ENCODE measurements around the gene CBLL2.

CBLL2 gene

GRCh38 chrX:22272613-22273012 is at the start of gene CBLL2:
TSS of gene CBLL2 (plus strand) at chrX:22272913. CDS start at chrX:22272992, 79 bp downstream.
- DNase-seq (ENCODE audit: insufficient read length, low spot score) = no peak
- TF ChIP-seq, protein P1, sequence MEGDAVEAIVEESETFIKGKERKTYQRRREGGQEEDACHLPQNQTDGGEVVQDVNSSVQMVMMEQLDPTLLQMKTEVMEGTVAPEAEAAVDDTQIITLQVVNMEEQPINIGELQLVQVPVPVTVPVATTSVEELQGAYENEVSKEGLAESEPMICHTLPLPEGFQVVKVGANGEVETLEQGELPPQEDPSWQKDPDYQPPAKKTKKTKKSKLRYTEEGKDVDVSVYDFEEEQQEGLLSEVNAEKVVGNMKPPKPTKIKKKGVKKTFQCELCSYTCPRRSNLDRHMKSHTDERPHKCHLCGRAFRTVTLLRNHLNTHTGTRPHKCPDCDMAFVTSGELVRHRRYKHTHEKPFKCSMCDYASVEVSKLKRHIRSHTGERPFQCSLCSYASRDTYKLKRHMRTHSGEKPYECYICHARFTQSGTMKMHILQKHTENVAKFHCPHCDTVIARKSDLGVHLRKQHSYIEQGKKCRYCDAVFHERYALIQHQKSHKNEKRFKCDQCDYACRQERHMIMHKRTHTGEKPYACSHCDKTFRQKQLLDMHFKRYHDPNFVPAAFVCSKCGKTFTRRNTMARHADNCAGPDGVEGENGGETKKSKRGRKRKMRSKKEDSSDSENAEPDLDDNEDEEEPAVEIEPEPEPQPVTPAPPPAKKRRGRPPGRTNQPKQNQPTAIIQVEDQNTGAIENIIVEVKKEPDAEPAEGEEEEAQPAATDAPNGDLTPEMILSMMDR (IDR thresholded peaks at IDR 0.05; ENCODE audit: insufficient read depth, missing control alignments) = no peak
- no peak for FAIRE-seq

DNA sequence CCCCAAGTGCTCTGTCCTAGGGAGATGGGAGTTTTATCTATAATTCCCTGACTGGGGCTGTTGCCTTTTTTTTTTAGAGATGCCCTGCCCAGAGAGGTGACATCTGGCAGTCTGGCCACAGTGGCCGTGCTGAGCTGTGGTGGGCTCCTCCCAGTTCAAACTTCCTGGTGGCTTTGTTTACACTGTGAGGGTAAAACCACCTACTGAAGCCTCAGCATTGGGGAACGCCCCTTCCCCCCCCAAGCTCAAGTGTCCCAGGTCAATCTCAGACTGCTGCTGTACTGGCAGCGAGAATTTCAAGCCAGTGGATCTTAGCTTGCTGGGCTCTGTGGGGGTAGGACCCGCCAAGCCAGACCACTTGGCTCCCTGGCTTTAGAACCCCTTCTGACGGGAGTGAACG is 38.3 kb upstream of the CBLL2 start:
- FAIRE-seq (no peak), DNase-seq (ENCODE audit: insufficient read length, low spot score) (no peak)
- TF ChIP-seq, protein P1 (IDR thresholded peaks at IDR 0.05; ENCODE audit: insufficient read depth, missing control alignments) = no peak

DNA sequence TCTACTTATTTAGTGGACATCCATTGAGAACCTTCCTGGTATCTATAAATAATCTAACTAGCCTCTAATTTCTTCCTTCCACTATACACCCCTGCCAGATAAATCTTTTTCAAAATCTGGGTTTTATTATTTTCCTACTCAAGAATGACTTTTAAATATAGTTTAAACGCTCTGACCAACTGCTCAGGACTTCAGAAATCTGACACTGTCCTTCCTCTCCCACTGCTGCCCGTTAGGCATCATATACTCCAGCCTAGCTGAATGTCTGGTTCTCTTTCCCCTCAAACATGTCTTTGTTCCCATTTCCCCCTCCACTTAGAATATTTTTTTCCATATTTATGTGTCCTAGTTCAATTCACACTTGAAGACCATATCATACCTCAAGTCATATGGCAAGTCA is 35.2 kb upstream of the CBLL2 start:
- no peak for DNase-seq (ENCODE audit: insufficient read length, low spot score)
- FAIRE-seq = no peak
- TF ChIP-seq, protein P1 (IDR thresholded peaks at IDR 0.05; ENCODE audit: insufficient read depth, missing control alignments) = no peak

DNA sequence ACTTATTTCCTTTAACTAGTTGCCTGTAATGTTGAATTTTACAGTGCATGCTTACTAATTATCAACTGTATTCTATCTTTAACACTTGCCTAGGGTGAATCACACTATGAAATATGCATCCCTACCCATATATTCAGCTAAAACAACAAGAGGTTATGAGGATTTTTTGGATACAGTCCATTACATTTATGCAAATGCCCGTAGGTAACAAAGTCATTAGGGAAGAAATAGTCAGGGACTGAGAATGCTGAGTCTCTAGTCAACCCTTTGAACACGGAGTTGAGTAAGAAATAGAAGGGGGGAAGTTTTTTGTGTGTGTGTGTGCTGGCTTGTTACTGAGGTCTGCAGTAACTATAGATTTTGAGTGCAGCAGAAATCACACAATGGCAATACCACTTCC is 26.1 kb upstream of the CBLL2 start:
- FAIRE-seq (no peak), DNase-seq (ENCODE audit: insufficient read length, low spot score) (no peak)
- TF ChIP-seq, protein P1 (IDR thresholded peaks at IDR 0.05; ENCODE audit: insufficient read depth, missing control alignments) = no peak

DNA sequence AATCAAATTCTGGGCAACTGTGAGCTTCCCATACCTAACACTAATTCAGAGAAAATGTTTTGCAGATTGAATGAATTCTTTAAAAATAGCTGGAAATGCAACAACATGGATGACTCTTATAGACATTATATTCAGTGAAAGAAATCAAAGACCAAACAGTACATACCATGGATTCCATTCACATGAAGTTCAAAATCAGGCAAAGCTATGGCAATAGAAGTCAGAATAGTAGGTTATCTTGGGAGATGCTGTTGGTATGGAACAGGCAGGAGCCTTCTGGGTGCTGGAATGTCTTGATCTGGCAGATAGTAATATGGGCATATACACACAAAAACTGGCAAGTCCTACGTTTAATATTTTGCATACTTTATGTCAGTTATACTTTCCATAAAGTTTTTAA is 25.5 kb upstream of the CBLL2 start:
- DNase-seq (ENCODE audit: insufficient read length, low spot score) = no peak
- no peak for FAIRE-seq
- TF ChIP-seq, protein P1 (IDR thresholded peaks at IDR 0.05; ENCODE audit: insufficient read depth, missing control alignments) = no peak

DNA sequence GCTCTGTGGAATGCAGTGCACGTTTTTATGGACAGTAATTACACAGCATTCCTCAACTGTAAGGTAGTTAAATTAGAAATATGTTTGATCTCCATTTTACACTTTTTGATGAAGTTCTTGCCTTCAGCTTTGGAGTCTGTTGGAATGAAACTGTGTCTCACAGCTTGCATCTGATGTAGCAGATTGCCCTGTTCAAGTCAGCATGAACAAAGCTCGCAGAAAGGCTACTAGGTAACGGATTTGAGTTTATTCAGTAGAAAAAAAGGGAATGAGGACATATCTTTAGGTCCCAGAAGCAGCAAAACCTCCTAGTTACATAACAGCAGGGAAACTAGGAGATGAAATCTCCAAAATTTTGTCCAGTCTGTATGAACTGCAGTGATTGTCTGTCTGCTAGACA is 24.3 kb upstream of the CBLL2 start:
- FAIRE-seq (no peak), DNase-seq (ENCODE audit: insufficient read length, low spot score) (no peak)
- TF ChIP-seq, protein P1 (IDR thresholded peaks at IDR 0.05; ENCODE audit: insufficient read depth, missing control alignments) = no peak

GRCh38 chrX:22249371-22249770 is 23.3 kb upstream of the CBLL2 start:
- no peak for FAIRE-seq
- TF ChIP-seq, protein P1 (IDR thresholded peaks at IDR 0.05; ENCODE audit: insufficient read depth, missing control alignments) = no peak
- no peak for DNase-seq (ENCODE audit: insufficient read length, low spot score)

Data from D721Med (cell line).